DMS 273 treated with DMSO at 0.1 percent for 48 hours (cell line): ENCODE results near the gene GSN.

ENCODE experiments used
- DNase-seq: peaks from one replicate; lab custom pipeline; 2025; lab: John Stamatoyannopoulos, UW

Gene GSN

DNA sequence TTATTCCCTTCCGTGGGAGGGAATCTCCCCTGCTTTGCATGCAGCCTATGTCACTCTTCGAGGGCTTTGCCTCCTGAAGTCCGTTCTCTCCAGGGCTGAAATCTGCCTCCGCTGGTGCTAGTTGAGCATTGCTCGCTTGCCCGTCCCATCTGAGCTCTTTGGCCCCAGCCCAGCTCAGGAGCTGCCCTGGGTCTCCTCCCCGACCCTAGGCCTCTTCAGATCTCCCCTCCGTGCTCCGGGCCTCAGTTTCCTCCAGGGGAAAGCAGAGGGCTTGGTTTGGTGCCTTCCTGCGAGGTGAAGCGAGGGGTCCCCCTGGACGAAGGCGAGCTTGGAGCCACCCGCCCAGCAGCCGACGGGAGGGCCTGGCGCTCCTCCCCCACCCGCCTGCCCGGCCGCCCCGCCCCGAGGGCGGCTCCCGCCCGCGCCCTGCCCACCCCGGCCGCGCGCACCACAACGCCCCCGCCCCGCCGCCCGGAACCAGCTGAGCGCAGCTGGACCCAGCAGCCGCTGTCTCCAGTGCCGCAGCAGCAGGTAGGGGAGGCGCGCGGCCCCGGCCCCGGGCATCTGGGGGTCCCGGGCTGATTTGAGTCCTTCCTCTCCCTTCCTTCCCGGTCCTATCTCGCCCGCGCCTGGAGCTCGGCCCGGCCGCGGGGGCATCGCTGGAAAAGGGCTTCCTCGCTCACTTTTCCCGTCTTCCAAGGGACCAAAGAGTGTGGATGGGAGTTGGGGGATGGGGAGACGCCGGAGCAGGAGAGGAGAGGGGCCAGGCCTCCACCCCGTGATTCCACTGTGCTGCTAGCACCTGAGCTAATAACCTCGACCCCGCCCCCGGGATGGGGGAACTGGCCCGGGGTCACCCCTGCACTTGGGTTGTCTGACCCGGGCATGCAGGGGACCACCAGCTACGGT, at the start of gene GSN:
TSS of gene GSN (plus strand) at position 474 of the 909 bp plus-strand sequence. CDS start 33,810 bp downstream, outside the sequence.
- DNase-seq = no peak

DNA sequence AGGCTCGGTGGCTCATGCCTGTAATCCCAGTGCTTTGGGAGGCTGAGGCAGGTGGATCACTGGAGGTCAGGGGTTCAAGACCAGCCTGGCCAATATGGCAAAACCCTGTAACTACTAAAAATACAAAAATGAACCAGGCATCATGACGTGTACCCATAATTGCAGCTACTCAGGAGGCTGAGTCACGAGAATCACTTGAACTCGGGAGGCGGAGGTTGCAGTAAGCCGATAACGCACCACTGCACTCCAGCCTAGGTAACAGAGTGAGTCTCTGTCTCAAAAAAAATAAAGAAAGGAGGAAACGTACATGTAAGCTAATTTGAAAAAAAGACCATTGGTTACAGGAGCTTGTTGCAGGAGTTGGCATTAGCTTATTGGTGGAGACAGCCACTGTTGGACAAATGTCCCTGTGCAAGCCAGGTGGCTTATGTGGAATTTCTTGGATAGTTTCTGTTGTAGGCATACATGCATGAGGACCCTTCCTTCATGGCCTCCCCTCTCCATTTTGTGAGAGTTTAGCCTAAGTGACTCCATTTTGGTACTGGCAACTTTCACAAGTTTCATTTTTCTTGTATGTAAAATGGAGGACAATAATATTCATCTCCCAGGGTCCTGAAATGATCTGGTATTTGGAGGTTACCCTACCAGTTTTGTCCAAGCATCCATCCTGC, 49.5 kb upstream of the GSN start:
- no peak for DNase-seq

DNA sequence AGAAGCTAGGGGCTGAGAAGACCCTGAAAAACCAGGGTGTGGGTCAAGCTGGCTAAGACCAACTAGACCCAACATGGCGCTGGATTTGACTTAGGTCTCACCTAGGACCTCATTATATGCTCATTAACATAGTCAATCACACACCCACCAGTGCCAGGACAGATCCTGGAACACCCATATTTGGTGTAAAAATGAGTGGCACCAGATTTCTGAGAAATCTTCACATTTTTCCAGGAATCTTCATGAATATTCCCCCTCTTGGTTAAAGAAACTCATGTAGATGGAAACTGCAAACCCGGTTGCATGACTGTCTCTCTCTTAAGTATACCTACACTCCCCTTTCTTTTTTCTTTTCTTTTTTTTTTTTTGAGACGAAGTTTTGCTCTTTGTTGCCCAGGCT, 48.4 kb upstream of the GSN start:
- DNase-seq = no peak

DNA sequence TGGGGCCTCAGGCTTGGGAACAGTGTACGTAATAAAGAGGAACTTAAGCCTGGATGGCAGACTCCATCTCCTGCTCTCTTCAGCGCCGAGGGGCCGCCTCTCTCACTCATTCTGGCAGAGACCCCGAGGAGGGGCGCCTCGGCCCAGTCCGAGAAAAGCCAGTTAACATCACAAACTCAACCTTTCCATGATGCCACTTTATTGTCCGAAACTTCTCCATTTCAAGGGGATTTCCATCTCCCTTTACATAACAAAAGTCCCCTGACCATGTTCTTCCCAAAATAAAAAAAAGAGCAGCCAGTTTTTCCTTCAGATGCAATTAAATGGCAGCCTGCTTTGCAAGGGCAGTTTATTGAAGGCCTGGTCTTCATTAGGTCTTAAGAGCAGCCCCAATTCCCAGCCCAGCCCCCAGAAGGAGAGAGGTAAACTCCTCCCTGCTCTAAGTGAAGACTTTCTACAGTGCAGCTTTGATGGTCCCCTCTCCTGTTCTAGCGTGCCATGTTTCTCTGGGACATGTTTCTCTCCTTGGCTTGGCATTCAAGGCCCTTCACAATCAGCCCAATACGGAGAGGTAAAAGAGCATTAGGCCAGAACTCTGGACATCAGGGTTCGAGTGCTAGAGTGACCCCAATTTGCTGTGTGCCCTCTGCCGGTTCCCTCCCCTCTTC, 46.8 kb upstream of the GSN start:
- no peak for DNase-seq

DNA sequence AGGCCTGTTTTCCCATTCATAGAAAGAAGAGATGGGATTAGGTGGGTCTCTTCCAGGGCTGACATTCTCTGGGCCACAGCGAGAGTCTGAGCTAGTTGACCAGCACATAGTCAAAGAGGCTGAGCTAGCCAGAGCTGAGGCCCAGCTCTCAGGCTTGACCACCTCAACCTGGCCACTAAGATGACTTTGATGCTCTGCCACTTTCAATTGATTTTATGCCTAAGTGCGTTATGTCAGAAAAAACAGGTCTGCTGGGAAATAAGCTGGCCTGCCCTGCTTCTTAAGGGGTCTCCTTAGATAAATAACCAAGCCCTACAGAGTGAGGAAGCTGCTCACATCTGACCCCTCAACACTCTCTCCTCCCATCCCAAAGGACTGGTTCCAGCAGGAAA, 46.3 kb upstream of the GSN start:
- no peak for DNase-seq

DNA sequence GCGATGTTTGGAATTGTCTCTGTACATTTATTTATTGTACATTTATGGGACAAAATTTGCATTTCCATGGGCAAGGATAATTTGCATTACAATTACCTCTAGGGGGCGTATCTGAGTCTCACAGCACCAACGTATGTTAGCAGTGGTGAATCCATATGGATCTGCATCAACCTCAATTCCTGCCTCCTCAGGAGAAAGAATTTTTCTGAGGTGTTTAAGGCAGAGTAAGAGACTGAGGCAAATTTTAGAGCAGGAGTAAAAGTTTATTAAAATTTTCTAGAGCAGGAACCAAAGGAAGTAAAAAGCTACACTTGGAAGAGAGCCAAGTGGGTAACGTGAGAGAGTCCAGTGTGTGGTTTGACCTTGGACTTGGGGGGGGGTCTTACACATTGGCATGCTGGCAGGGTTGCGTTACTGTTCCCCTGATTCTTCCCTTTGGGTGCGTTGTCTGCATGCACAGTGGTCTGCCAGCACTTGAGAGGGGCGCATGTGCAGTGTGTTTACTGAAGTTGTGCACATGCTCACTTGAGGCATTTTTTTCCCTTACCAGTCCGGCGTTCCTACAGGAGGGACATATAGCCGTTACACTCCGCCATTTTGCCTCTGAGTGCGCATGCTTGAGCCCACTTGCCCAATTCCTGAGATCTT, 45.3 kb upstream of the GSN start:
- DNase-seq = no peak

DNA sequence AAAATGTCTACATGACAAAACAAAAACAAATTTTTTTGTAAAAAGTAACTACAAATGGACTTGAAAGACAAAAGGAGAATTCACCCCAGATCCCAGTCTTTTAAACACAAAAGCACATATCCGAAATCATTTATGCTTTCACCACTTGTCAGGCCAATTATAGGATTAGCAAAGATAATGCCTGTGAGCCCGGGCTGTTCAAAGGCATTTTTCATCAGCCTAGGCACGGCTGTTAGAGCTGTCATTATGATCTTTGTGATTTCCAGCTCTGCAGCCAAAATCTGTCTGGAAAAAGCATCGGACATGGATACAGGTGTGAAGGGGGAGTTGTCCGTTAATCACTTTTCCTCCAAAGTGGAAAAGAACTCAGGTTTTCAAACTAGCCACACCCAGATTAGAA, 42.7 kb upstream of the GSN start:
- no peak for DNase-seq

DNA sequence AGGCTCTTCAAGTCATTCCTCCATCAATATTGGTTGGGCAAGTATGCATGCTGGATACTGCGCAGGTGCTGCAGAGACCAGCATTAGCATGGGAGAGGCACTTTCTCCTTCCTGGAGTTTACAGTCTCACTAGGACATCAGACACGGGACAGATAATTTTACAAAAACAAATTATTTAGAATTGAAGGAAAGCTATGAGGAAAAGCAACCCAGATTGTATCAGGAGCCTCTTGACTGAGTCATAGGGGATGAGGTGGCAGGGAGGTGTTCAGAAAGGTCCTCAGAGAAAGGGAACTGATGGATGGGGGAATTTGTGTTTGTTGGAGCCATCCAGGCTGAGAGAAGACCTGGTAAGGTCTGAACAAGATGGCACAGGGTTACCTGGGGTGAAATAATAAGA, 41.8 kb upstream of the GSN start:
- no peak for DNase-seq

DNA sequence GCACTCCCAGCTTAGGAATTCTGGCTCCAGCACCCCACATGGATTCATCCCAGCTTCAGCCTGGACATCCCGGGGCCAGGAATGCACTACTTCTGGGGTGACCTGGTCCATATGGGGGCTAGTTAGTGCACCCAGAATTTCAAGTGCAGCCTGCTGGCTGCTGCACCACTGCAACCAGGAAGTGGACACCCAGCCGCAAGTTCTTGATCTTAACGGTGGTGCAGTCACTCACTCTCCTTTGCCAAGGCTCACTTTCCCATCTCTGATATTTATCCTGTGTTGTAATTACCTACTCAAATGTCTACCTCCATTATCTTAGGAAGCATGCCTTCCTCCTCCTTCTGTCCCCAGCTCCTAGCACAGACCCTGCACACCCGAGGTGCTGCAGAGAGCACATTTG, 40.1 kb upstream of the GSN start:
- DNase-seq = no peak

DNA sequence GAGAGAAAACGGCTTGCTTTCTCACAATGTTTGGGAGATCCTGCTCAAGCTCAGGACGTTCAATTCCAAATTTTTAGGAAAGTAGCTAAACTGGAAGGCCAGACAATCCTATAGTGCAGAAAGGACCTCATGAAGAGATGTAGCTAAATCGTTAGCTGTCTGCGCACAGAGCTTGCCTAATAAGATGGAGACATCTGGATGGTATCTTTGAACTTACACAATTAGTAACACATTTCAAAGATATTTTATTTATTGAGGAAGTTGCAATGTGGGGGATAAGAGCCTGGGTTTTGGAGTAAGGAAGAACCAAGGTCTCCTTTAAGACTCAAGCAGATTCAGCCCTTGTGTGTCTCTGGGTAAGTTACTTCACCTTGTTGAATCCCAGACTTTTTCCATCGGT, 37.7 kb upstream of the GSN start:
- no peak for DNase-seq

DNA sequence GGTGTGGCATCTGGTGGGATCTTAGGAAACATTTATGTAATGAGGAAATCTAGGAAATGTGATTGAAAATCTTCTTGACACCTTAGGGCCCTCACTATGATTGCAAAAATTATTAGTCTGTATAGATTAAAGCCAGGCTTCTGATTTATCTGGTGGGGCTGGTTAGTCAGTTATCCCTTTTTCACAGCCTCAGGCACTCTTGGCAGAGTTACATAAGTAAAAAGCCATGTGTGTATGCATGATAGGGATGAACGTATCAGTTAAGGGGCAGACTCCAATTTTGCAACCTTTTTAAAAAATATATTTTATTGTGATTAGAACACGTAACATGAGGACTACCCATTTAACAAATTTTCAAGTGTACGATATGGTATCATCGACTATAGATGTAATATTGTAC, 35.7 kb upstream of the GSN start:
- DNase-seq = no peak

DNA sequence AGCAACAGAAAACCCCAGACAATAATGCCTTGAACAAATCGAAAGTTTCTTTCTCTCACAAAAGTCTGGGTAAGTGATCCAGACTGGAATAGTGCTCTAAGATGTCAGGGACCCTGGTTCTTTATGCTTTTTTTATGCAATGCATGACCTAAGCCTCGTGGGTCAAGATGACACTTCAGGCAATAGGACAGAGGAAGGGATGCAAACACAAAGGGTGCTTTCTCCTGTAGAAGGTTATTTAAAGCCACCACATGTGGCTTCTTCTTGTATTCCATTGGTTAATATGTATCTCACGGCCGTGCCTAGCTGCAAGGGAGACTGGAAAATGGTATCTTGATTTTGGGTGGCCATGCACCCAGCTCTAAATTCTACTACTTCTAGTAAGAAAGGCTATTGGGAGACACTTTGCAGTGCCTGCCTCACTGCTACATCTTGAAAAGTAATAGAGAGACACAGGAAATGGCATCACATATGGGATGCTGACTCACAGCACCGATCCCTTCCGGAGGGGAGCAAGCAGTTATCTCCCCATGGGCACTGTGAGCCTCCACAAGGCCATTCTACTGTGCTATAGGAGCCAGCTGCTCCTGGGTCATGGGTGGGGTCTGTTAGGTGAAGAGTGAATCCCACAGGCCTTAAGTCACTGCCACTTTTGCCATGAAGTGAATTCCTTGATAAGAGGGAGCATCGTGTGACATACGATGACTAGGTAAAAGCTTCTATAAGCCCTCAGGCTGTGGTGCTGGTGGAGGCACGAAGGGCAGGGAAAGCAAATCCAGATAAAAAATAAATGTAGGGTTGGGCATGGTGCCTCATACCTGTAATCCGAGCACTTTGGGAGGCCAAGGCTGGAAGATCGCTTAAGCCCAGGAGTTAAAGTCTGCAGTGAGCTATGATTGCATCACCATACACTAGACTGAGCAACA, 33.8 kb upstream of the GSN start:
- DNase-seq = no peak

DNA sequence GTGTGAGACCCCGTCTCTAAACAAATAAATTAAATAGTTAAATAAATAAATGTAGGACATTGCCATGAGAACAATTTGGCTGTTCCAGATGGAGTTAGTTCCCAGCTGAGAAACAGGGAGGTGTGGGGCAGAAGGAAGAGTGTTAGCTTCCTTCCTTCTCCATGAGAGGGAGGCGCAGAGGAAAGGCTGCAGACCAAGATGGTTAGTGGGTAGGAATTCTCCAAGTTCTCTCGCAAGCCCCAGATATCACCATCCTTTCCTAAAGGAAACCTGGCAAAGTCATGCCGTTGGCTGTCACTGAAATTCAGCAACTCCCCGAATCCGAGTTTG, 33.2 kb upstream of the GSN start:
- no peak for DNase-seq

DNA sequence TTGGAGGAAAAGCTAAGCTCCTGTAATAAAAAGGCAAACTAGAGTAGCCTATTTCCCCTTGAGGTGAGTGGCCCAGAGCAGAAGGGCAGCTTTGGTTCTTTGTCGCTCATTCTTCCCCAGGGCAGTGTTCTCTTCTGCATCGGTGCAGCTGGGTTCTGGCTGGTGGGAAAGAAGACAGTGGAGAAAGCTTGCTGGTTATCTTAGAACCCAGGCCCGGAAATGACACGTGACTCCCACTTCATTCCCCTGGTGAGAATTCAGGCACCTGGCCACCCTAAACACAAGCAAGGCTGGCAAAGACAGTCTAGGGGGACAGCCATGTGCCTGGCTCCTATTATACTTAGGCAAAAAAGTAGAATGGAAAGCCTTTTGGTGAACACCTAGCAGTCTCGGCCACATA, 32.5 kb upstream of the GSN start:
- no peak for DNase-seq

DNA sequence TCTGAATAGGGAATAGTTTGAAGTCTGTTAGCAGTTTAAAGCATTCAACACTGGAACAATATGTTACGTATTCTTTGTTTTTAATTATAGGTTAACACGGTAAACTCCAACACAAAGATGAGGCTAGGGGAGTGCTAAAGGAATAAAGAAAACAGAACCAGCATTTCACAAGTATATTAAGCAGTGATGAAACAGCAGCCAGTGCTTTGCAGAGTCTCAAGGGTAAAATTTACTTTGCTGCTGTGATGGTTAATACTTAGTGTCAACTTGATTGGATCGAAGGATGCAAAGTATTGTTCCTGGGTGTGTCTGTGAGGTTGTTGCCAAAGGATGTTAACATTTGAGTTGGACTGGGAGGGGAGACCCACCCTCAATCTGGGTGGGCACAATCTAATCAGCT, 30.0 kb upstream of the GSN start:
- no peak for DNase-seq

DNA sequence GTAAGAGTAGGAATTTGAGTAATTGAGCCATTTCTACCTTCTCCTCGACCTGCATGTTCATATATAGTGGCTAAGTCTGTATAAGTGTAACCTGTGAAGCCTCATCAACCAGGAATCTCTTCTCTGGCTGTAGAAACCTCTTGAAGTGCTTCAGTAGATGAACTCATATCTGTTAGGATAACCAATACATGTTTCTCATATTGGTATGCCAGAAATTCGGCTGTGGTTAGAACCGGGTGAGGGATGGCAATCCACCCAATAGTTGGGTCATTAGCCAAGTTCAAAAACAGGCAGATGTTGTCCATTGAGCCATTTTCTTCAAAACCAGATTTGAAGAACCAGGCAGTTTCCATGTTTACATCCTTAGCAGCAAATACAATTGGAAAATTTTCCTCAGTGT, 28.9 kb upstream of the GSN start:
- no peak for DNase-seq

DNA sequence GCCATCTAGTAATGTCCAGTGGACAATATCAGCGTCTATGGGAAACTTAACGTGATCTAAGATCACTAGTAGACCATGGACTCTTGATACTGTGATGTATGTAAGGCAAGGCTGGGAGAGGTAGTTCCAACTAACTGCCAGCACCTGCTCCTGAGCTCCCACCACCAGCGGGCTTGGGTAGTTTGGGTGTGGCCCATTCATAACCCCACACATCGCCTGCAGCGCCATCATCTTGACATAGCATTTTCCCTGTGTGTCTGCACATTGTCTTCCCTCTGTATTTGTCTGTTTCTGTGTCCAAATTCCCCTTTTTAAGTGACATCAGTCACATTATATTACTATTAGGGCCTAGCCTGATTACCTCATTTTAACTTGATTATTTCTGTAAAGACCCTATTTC, 28.1 kb upstream of the GSN start:
- DNase-seq = no peak

DNA sequence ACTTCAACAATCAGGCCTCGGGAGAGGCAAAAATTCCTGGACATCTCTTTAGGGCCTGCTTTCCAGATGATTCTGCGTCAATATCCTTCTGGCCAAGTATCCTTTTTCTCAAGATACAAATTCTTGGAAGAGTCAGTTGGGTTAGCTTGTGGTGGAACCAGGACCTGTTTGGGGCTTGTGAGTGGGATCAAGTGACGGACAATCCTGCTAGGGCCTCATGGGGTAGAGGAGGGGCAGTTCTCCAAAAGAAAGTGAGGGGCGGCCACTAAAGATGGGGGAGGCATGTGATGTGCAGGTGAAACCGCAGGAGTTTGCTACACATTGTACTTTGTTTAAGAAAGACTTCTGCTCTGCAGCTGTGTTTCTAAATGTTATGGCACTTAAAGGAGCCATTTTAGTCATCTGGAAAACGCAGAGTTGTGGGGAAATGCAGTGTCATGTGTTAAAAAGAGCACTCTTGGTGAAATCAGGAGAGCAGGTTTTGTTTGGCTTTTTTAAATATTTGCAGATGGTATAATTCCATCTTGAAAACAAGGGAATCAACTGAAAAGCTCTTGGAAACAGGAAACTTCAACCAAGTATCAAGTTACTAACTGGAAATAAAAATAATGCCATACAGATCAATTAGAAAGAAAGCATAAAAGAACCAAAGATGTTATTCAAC, 27.4 kb upstream of the GSN start:
- no peak for DNase-seq

DNA sequence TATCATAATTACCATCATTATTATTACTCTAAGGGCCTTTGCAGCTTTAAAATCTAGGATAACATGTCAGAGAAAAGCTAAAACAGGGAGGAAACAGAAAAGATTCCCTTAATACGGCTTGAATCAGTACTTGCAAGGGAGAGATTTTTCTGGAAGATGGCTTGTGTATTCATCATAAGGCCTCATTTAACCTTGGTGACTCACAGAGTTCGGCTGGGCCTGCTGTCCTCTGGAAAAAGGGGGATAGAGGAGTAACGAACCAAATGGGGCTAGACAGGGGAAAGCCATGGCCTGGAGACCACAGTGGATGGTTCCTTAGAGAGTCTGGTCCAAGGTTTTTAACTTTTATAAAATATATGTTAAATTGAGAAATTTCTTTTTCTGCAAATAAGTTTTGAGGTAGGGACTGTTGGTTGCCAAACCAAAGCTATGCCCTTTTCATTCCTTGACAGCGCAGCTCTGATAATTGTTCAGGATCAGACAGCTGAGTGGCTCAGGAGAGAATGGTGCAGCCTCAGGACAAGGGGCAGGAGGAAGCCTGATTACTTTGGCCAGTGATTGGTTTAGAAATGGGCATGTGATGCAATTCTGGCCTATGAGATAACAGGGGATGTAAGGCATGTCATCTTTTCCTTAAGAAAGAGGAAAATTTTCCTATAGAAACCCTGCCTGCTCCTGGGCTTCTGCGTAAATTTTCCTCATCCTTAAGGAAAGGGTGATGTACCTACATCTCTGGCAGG, 25.6 kb upstream of the GSN start:
- no peak for DNase-seq

DNA sequence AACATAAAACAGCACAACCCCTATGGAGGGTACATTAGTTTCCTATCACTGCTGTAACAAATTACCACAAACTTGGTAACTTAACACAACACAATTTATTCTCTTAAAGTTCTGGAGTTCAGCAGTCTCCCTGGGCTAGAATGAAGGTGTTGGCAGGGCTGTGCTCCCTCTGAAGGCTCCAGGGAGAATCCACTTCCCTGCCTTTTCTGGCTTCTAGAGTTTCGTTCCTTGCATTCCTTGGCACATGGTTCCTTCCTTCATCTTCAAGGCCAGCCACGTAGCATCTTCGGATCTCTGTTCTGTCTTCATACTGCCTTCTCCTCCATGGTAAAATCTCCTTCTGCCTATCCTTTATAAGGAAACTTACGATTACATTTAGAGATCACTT, 25.0 kb upstream of the GSN start:
- no peak for DNase-seq
